Measurements from ENCODE around the gene CPSF3.

The CPSF3 gene

GRCh38 chr2:9412781-9413180, 10.7 kb upstream of the CPSF3 start:
- Histone ChIP-seq H2BK15ac (replicated peaks; ENCODE audit: low read depth) (no peak overlapping the region), H2BK120ac (ENCODE audit: low read depth, low read length) (no peak overlapping the region), H3K79me1 (ENCODE audit: low read length) (no peaks in the 10 kb centered on the region), H4K5ac (ENCODE audit: low read length) (no peak overlapping the region), H3K4me2 (ENCODE audit: low read length) (no peak overlapping the region), H3K79me2 (ENCODE audit: control insufficient read depth, insufficient read depth, low read length) (no peaks in the 10 kb centered on the region), H3K56ac (ENCODE audit: low read length) (no peak overlapping the region), H3K9ac (ENCODE audit: low read length) (no peak overlapping the region), H3K23ac (ENCODE audit: low read length) (no peak overlapping the region), H2AK5ac (ENCODE audit: low read length) (no peak overlapping the region), H3K27me3 (ENCODE audit: insufficient read depth, low read length, poor library complexity) (no peaks in the 10 kb centered on the region), H3K18ac (ENCODE audit: low read length) (no peak overlapping the region), H3K36me3 (ENCODE audit: control insufficient read depth, insufficient read depth, low read length) (no peaks in the 10 kb centered on the region), H3K4ac (ENCODE audit: low read depth, low read length) (no peak overlapping the region), H2BK5ac (ENCODE audit: low read length) (no peak overlapping the region), H3K27ac (ENCODE audit: low read depth, low read length) (no peak overlapping the region), H3K4me1 (ENCODE audit: control insufficient read depth, low read depth, low read length) (no peaks in the 10 kb centered on the region), H3K4me3 (ENCODE audit: low read length) (no peak overlapping the region), H4K8ac (ENCODE audit: low read depth, low read length) (no peak overlapping the region)
- no CpG with 5 or more reads among the region's 7 CpGs for WGBS (ENCODE audit: extremely low coverage, insufficient coverage, low lambda C conversion rate)
- no peak for DNase-seq

GRCh38 chr2:9415516-9416169, 7.8 kb upstream of the CPSF3 start:
- Histone ChIP-seq H3K4me1 (ENCODE audit: control insufficient read depth, low read depth, low read length) (no peaks in the 10 kb centered on the region), H3K9ac (ENCODE audit: low read length) (no peak overlapping the region), H3K18ac (ENCODE audit: low read length) (no peak overlapping the region), H4K8ac (ENCODE audit: low read depth, low read length) (no peak overlapping the region), H3K4me3 (ENCODE audit: low read length) (no peak overlapping the region), H3K4ac (ENCODE audit: low read depth, low read length) (no peak overlapping the region), H3K4me2 (ENCODE audit: low read length) (no peak overlapping the region), H3K36me3 (ENCODE audit: control insufficient read depth, insufficient read depth, low read length) (no peaks in the 10 kb centered on the region), H3K79me2 (ENCODE audit: control insufficient read depth, insufficient read depth, low read length) (no peaks in the 10 kb centered on the region), H2BK5ac (ENCODE audit: low read length) (no peak overlapping the region), H3K56ac (ENCODE audit: low read length) (no peak overlapping the region), H3K27ac (ENCODE audit: low read depth, low read length) (no peak overlapping the region), H2AK5ac (ENCODE audit: low read length) (no peak overlapping the region), H2BK120ac (ENCODE audit: low read depth, low read length) (no peak overlapping the region), H3K79me1 (ENCODE audit: low read length) (peaks cover 2% of the 10 kb centered on the region), H3K23ac (ENCODE audit: low read length) (no peak overlapping the region), H4K5ac (ENCODE audit: low read length) (no peak overlapping the region), H3K27me3 (ENCODE audit: insufficient read depth, low read length, poor library complexity) (no peaks in the 10 kb centered on the region), H2BK15ac (replicated peaks; ENCODE audit: low read depth) (no peak overlapping the region)
- DNase-seq, result no peak
- WGBS (ENCODE audit: extremely low coverage, insufficient coverage, low lambda C conversion rate), result no CpG with 5 or more reads among the region's 16 CpGs

GRCh38 chr2:9416267-9416961, 7.0 kb upstream of the CPSF3 start:
- Histone ChIP-seq H3K56ac (ENCODE audit: low read length) (no peak overlapping the region), H2BK120ac (ENCODE audit: low read depth, low read length) (no peak overlapping the region), H3K9ac (ENCODE audit: low read length) (no peak overlapping the region), H3K18ac (ENCODE audit: low read length) (no peak overlapping the region), H4K8ac (ENCODE audit: low read depth, low read length) (no peak overlapping the region), H3K4me3 (ENCODE audit: low read length) (no peak overlapping the region), H3K36me3 (ENCODE audit: control insufficient read depth, insufficient read depth, low read length) (no peaks in the 10 kb centered on the region), H3K79me2 (ENCODE audit: control insufficient read depth, insufficient read depth, low read length) (no peaks in the 10 kb centered on the region), H2BK5ac (ENCODE audit: low read length) (no peak overlapping the region), H3K4me1 (ENCODE audit: control insufficient read depth, low read depth, low read length) (no peaks in the 10 kb centered on the region), H2AK5ac (ENCODE audit: low read length) (no peak overlapping the region), H4K5ac (ENCODE audit: low read length) (no peak overlapping the region), H3K27ac (ENCODE audit: low read depth, low read length) (no peak overlapping the region), H3K79me1 (ENCODE audit: low read length) (peaks cover 2% of the 10 kb centered on the region), H2BK15ac (replicated peaks; ENCODE audit: low read depth) (no peak overlapping the region), H3K4ac (ENCODE audit: low read depth, low read length) (no peak overlapping the region), H3K27me3 (ENCODE audit: insufficient read depth, low read length, poor library complexity) (no peaks in the 10 kb centered on the region), H3K4me2 (ENCODE audit: low read length) (no peak overlapping the region), H3K23ac (ENCODE audit: low read length) (no peak overlapping the region)
- DNase-seq, result no peak
- WGBS (ENCODE audit: extremely low coverage, insufficient coverage, low lambda C conversion rate), result no CpG with 5 or more reads among the region's 9 CpGs

- Histone ChIP-seq H3K56ac (ENCODE audit: low read length) (no peak overlapping the region), H2AK5ac (ENCODE audit: low read length) (no peak overlapping the region), H3K79me1 (ENCODE audit: low read length) (peaks cover 4% of the 10 kb centered on the region), H3K36me3 (ENCODE audit: control insufficient read depth, insufficient read depth, low read length) (no peaks in the 10 kb centered on the region), H3K18ac (ENCODE audit: low read length) (no peak overlapping the region), H3K4me1 (ENCODE audit: control insufficient read depth, low read depth, low read length) (no peaks in the 10 kb centered on the region), H3K23ac (ENCODE audit: low read length) (no peak overlapping the region), H4K8ac (ENCODE audit: low read depth, low read length) (no peak overlapping the region), H3K27ac (ENCODE audit: low read depth, low read length) (no peak overlapping the region), H3K27me3 (ENCODE audit: insufficient read depth, low read length, poor library complexity) (no peaks in the 10 kb centered on the region), H3K4me2 (ENCODE audit: low read length) (no peak overlapping the region), H2BK120ac (ENCODE audit: low read depth, low read length) (no peak overlapping the region), H4K5ac (ENCODE audit: low read length) (no peak overlapping the region), H2BK5ac (ENCODE audit: low read length) (no peak overlapping the region), H3K4ac (ENCODE audit: low read depth, low read length) (no peak overlapping the region), H3K4me3 (ENCODE audit: low read length) (no peak overlapping the region), H3K79me2 (ENCODE audit: control insufficient read depth, insufficient read depth, low read length) (no peaks in the 10 kb centered on the region), H3K9ac (ENCODE audit: low read length) (no peak overlapping the region), H2BK15ac (replicated peaks; ENCODE audit: low read depth) (no peak overlapping the region)
- DNase-seq, result no peak
- no CpG with 5 or more reads among the region's 7 CpGs for WGBS (ENCODE audit: extremely low coverage, insufficient coverage, low lambda C conversion rate)
Observed at GRCh38 chr2:9416962-9417316, 6.5 kb upstream of the CPSF3 start.

GRCh38 chr2:9417725-9418124, 5.7 kb upstream of the CPSF3 start:
- DNase-seq, result no peak

GRCh38 chr2:9418746-9419145, 4.7 kb upstream of the CPSF3 start:
- H2BK15ac ChIP-seq (replicated peaks; ENCODE audit: low read depth), result no peak overlapping the region
- H3K4ac ChIP-seq (ENCODE audit: low read depth, low read length), result no peak overlapping the region
- H3K56ac ChIP-seq (ENCODE audit: low read length), result no peak overlapping the region
- no peak overlapping the region for H3K23ac ChIP-seq (ENCODE audit: low read length)
- no peak overlapping the region for H4K8ac ChIP-seq (ENCODE audit: low read depth, low read length)
- H3K4me3 ChIP-seq (ENCODE audit: low read length), result no peak overlapping the region
- WGBS (ENCODE audit: extremely low coverage, insufficient coverage, low lambda C conversion rate), result no CpG with 5 or more reads among the region's 4 CpGs
- H3K79me2 ChIP-seq (ENCODE audit: control insufficient read depth, insufficient read depth, low read length), result peaks cover 3% of the 10 kb centered on the region
- no peak overlapping the region for H3K4me2 ChIP-seq (ENCODE audit: low read length)
- H3K27me3 ChIP-seq (ENCODE audit: insufficient read depth, low read length, poor library complexity), result no peaks in the 10 kb centered on the region
- H3K27ac ChIP-seq (ENCODE audit: low read depth, low read length), result no peak overlapping the region
- no peak for DNase-seq
- H2BK120ac ChIP-seq (ENCODE audit: low read depth, low read length), result no peak overlapping the region
- no peak overlapping the region for H3K9ac ChIP-seq (ENCODE audit: low read length)
- no peak overlapping the region for H2AK5ac ChIP-seq (ENCODE audit: low read length)
- H4K5ac ChIP-seq (ENCODE audit: low read length), result no peak overlapping the region
- no peak overlapping the region for H2BK5ac ChIP-seq (ENCODE audit: low read length)
- no peaks in the 10 kb centered on the region for H3K36me3 ChIP-seq (ENCODE audit: control insufficient read depth, insufficient read depth, low read length)
- H3K79me1 ChIP-seq (ENCODE audit: low read length), result peaks cover 8% of the 10 kb centered on the region
- no peak overlapping the region for H3K18ac ChIP-seq (ENCODE audit: low read length)
- peaks cover 3% of the 10 kb centered on the region for H3K4me1 ChIP-seq (ENCODE audit: control insufficient read depth, low read depth, low read length)

More at GRCh38 chr2:9417725-9418124, 5.7 kb upstream of the CPSF3 start:
- Histone ChIP-seq H2BK15ac (replicated peaks; ENCODE audit: low read depth) (no peak overlapping the region), H3K4ac (ENCODE audit: low read depth, low read length) (no peak overlapping the region), H2BK5ac (ENCODE audit: low read length) (no peak overlapping the region), H3K4me3 (ENCODE audit: low read length) (no peak overlapping the region), H3K23ac (ENCODE audit: low read length) (no peak overlapping the region), H4K8ac (ENCODE audit: low read depth, low read length) (no peak overlapping the region), H3K27ac (ENCODE audit: low read depth, low read length) (no peak overlapping the region), H3K36me3 (ENCODE audit: control insufficient read depth, insufficient read depth, low read length) (no peaks in the 10 kb centered on the region), H3K79me2 (ENCODE audit: control insufficient read depth, insufficient read depth, low read length) (peaks cover 2% of the 10 kb centered on the region), H3K27me3 (ENCODE audit: insufficient read depth, low read length, poor library complexity) (no peaks in the 10 kb centered on the region), H3K18ac (ENCODE audit: low read length) (no peak overlapping the region), H3K56ac (ENCODE audit: low read length) (no peak overlapping the region), H2BK120ac (ENCODE audit: low read depth, low read length) (no peak overlapping the region), H2AK5ac (ENCODE audit: low read length) (no peak overlapping the region), H3K79me1 (ENCODE audit: low read length) (peaks cover 8% of the 10 kb centered on the region), H3K4me2 (ENCODE audit: low read length) (no peak overlapping the region), H3K4me1 (ENCODE audit: control insufficient read depth, low read depth, low read length) (peaks cover 3% of the 10 kb centered on the region), H3K9ac (ENCODE audit: low read length) (no peak overlapping the region), H4K5ac (ENCODE audit: low read length) (no peak overlapping the region)
- WGBS (ENCODE audit: extremely low coverage, insufficient coverage, low lambda C conversion rate), result no CpG with 5 or more reads among the region's 3 CpGs
